ENCODE data around the gene NR3C2.

Gene NR3C2

DNA sequence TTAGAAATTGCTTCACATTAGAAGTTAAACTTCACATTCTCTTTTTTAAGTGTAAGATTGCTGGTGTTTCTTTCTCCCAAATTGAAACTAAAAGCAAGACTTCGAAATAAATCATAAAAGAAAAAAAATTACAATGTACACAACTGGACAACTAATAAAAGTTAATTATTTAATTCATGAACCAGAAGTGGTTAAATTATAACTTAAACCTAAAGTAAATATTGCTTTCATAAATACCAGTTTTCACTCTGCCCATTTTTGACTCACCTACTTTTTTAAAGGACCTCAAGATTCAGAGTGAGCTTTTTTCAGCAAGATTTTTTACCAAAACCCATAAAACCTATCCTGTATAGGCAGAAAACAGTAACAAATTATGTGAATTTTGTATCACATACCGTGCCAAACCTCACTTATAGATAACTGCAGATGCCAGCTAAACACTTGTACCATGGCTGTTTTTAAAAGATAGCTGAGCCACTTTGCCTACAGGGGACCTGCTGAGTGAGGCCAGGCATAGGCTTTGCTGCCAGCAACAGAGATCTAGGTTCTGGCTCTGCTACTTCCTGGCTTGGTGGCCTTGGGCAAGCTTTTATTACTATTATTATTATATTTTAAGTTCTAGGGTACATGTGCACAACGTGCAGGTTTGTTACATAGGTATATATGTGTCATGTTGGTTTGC lies 259.8 kb downstream of the NR3C2 start:
- no peaks in the 10 kb centered on the region for H3K9me2 ChIP-seq (replicated peaks; ENCODE audit: insufficient read depth, low read length)
- no peak overlapping the region for H3K9ac ChIP-seq (ENCODE audit: low read length)
- no peak overlapping the region for H3K4me2 ChIP-seq (ENCODE audit: low read depth, low read length, poor library complexity, severe bottlenecking)
- TF ChIP-seq EZH2phosphoT487 (conservative IDR thresholded peaks at IDR 0.05; ENCODE audit: low read length) = no peak
- TF ChIP-seq, protein P1, sequence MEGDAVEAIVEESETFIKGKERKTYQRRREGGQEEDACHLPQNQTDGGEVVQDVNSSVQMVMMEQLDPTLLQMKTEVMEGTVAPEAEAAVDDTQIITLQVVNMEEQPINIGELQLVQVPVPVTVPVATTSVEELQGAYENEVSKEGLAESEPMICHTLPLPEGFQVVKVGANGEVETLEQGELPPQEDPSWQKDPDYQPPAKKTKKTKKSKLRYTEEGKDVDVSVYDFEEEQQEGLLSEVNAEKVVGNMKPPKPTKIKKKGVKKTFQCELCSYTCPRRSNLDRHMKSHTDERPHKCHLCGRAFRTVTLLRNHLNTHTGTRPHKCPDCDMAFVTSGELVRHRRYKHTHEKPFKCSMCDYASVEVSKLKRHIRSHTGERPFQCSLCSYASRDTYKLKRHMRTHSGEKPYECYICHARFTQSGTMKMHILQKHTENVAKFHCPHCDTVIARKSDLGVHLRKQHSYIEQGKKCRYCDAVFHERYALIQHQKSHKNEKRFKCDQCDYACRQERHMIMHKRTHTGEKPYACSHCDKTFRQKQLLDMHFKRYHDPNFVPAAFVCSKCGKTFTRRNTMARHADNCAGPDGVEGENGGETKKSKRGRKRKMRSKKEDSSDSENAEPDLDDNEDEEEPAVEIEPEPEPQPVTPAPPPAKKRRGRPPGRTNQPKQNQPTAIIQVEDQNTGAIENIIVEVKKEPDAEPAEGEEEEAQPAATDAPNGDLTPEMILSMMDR (IDR thresholded peaks at IDR 0.05; ENCODE audit: insufficient read depth, low read length, poor library complexity, severe bottlenecking) = no peak
- H3K9me3 ChIP-seq (ENCODE audit: insufficient read depth, low read length) = no peaks in the 10 kb centered on the region
- no peaks in the 10 kb centered on the region for H3K79me2 ChIP-seq (ENCODE audit: insufficient read depth, low read length)
- H3F3A ChIP-seq (ENCODE audit: insufficient read depth) = no peaks in the 10 kb centered on the region
- no peak overlapping the region for H3K27ac ChIP-seq (ENCODE audit: low read depth, low read length)
- H2AFZ ChIP-seq (ENCODE audit: low read depth, low read length, severe bottlenecking) = no peak overlapping the region
- H4K20me1 ChIP-seq (ENCODE audit: low read depth, low read length) = no peaks in the 10 kb centered on the region
- H3K36me3 ChIP-seq (ENCODE audit: low read length) = no peaks in the 10 kb centered on the region
- H3K4me3 ChIP-seq (ENCODE audit: insufficient read depth, low read length, poor library complexity, severe bottlenecking) = no peak overlapping the region
- no peaks in the 10 kb centered on the region for H3K27me3 ChIP-seq (ENCODE audit: low read length)

DNA sequence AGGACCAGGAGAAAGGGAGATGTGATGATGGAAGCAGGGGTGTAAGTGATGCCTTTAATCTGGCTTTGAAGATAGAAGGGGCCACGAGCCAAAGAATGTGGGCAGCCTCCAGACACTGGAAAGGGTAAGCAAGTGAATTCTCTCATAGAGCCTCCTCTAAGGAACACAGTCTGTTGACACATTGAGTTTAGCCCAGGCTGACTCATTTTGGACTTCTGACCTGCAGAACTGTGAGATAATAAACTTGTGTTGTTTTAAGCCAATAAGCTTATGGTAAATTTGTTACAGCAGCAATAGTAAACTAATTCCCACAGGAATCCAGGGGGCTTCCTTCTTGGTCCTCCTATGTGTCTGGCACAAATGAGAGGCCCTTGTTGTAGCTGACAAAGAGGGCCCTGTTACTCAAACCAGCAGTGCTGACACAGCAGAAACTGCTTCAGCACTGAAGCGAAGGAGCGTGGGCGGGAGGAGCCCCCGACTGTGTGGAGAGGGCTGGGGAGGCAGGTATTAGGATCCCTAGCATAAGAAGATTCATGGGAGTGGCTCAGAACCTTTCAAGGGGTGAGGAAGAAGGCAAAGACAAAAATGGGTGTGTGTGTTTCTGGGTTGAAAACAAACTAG lies 268.7 kb downstream of the NR3C2 start:
- Histone ChIP-seq H3K4me2 (ENCODE audit: low read depth, low read length, poor library complexity, severe bottlenecking) (no peak overlapping the region), H3K9me2 (replicated peaks; ENCODE audit: insufficient read depth, low read length) (no peaks in the 10 kb centered on the region), H3K36me3 (ENCODE audit: low read length) (no peaks in the 10 kb centered on the region), H3K27ac (ENCODE audit: low read depth, low read length) (no peak overlapping the region), H3K27me3 (ENCODE audit: low read length) (no peaks in the 10 kb centered on the region), H3K79me2 (ENCODE audit: insufficient read depth, low read length) (no peaks in the 10 kb centered on the region), H3K9me3 (ENCODE audit: insufficient read depth, low read length) (no peaks in the 10 kb centered on the region), H2AFZ (ENCODE audit: low read depth, low read length, severe bottlenecking) (no peak overlapping the region), H3K9ac (ENCODE audit: low read length) (no peak overlapping the region), H3K4me3 (ENCODE audit: insufficient read depth, low read length, poor library complexity, severe bottlenecking) (no peak overlapping the region), H3F3A (ENCODE audit: insufficient read depth) (no peaks in the 10 kb centered on the region), H4K20me1 (ENCODE audit: low read depth, low read length) (no peaks in the 10 kb centered on the region)
- TF ChIP-seq, protein P1 (IDR thresholded peaks at IDR 0.05; ENCODE audit: insufficient read depth, low read length, poor library complexity, severe bottlenecking) = no peak
- TF ChIP-seq EZH2phosphoT487 (conservative IDR thresholded peaks at IDR 0.05; ENCODE audit: low read length) = no peak

DNA sequence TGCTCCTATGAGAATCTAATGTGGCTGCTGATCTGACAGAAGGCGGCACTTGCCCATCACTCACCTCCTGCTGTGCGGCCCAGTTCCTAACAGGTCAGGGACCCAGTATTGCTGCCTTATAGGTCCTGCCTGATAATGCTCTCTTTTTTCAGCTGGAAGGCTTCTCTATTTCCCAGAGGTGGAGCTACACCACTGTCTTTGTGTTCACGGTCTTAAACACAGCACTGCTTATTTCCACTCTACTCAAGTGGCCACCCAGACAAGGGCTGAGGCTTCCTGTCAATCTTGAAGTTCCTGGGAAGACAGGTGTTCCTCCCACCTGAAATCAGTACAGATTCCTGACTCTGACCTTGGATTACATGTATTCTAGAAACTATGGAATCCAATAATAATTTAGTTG lies 270.6 kb downstream of the NR3C2 start:
- Histone ChIP-seq H3K9me3 (ENCODE audit: insufficient read depth, low read length) (no peaks in the 10 kb centered on the region), H3K79me2 (ENCODE audit: insufficient read depth, low read length) (no peaks in the 10 kb centered on the region), H2AFZ (ENCODE audit: low read depth, low read length, severe bottlenecking) (no peak overlapping the region), H3K4me3 (ENCODE audit: insufficient read depth, low read length, poor library complexity, severe bottlenecking) (no peak overlapping the region), H3K4me2 (ENCODE audit: low read depth, low read length, poor library complexity, severe bottlenecking) (no peak overlapping the region), H4K20me1 (ENCODE audit: low read depth, low read length) (no peaks in the 10 kb centered on the region), H3K9ac (ENCODE audit: low read length) (no peak overlapping the region), H3K36me3 (ENCODE audit: low read length) (no peaks in the 10 kb centered on the region), H3K27ac (ENCODE audit: low read depth, low read length) (no peak overlapping the region), H3K9me2 (replicated peaks; ENCODE audit: insufficient read depth, low read length) (no peaks in the 10 kb centered on the region), H3F3A (ENCODE audit: insufficient read depth) (no peaks in the 10 kb centered on the region), H3K27me3 (ENCODE audit: low read length) (no peaks in the 10 kb centered on the region)
- TF ChIP-seq, protein P1 (IDR thresholded peaks at IDR 0.05; ENCODE audit: insufficient read depth, low read length, poor library complexity, severe bottlenecking) = no peak
